Liver (tissue), 3 donors: ENCODE results near the gene TRAPPC3.

Source experiments
- EGR1 ChIP-seq, 2 donors: IDR thresholded peaks; 2 replicates each; pipeline ENCODE4 v1.6.1; 2016 to 2018; ENCODE audit warnings: antibody characterized with exemption in 2 of 2, low read depth in 2 of 2
- FOXA1 ChIP-seq: IDR thresholded peaks from 2 replicates; pipeline ENCODE4 v1.6.1; 2016; ENCODE audit warnings: antibody characterized with exemption
- GABPA ChIP-seq, 2 donors: IDR thresholded peaks in 1 of 2; conservative IDR thresholded peaks in 1 of 2; 2 replicates each; pipeline ENCODE4 v1.6.1; 2016; ENCODE audit warnings: antibody characterized with exemption in 2 of 2, mild to moderate bottlenecking in 1 of 2, moderate library complexity in 1 of 2
- HNF4G ChIP-seq: IDR thresholded peaks from 2 replicates; pipeline ENCODE4 v1.6.1; 2016; ENCODE audit warnings: antibody characterized with exemption
- JUND ChIP-seq, 2 donors: IDR thresholded peaks; 2 replicates each; pipeline ENCODE4 v1.6.1; 2016; ENCODE audit warnings: antibody characterized with exemption in 2 of 2
- NR2F2 ChIP-seq: IDR thresholded peaks from 2 replicates; pipeline ENCODE4 v1.6.1; 2016; ENCODE audit warnings: antibody characterized with exemption
- RAD21 ChIP-seq, 2 donors: IDR thresholded peaks; 2 replicates each; pipeline ENCODE4 v1.6.1; 2016; ENCODE audit warnings: antibody characterized with exemption in 2 of 2, mild to moderate bottlenecking in 2 of 2
- RXRA ChIP-seq, 2 donors: IDR thresholded peaks; 2 replicates each; pipeline ENCODE4 v1.6.1; 2017 to 2018; ENCODE audit warnings: antibody characterized with exemption in 2 of 2, mild to moderate bottlenecking in 1 of 2
- SP1 ChIP-seq: IDR thresholded peaks from 2 replicates; pipeline ENCODE4 v1.6.1; 2018; ENCODE audit warnings: antibody characterized with exemption, mild to moderate bottlenecking
- YY1 ChIP-seq: IDR thresholded peaks from 2 replicates; pipeline ENCODE4 v1.6.1; 2016; ENCODE audit warnings: antibody characterized with exemption, mild to moderate bottlenecking
- TF ChIP-seq, protein P1 (sequence below): fragments of 150-350 bp; IDR thresholded peaks from 2 replicates; pipeline ENCODE4 v1.5.1; 2017; ENCODE audit warnings: improper control_type of control experiment, low read depth, low read length; ENCODE audit not compliant: missing input control
- TF ChIP-seq, protein P2 (sequence below): IDR thresholded peaks from 2 replicates; pipeline ENCODE4 v1.6.1; 2016; ENCODE audit warnings: antibody characterized with exemption
- TF ChIP-seq, protein P3 (sequence below): IDR thresholded peaks from 2 replicates; pipeline ENCODE4 v1.6.1; 2016; ENCODE audit warnings: antibody characterized with exemption
- TF ChIP-seq, protein P4 (sequence below): IDR thresholded peaks from 2 replicates; pipeline ENCODE4 v1.6.1; 2016; ENCODE audit warnings: antibody characterized with exemption, mild to moderate bottlenecking
- donor health status: healthy.
- donor health status: healthy.

DNA sequence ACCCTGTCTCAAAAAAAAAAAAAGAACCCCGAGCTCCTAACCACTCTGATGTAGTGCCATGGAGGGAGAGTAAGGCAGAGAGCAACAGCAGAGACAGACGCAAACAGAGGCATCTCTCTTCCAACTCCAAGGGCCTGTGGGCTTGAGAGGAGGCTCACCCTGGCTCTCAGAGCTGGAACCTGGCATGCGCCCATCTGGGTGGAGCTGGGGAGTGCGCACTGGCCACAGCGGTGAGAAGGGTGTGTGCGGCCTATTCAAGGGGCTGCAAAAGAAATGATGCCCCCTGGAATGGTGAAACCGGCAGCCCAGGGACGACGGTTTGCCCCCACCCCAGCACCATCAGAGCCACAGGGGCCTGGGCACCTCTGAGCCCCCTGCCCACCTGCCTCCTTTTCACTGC, 41.9 kb downstream of the TRAPPC3 start:
- TF ChIP-seq, protein P1, sequence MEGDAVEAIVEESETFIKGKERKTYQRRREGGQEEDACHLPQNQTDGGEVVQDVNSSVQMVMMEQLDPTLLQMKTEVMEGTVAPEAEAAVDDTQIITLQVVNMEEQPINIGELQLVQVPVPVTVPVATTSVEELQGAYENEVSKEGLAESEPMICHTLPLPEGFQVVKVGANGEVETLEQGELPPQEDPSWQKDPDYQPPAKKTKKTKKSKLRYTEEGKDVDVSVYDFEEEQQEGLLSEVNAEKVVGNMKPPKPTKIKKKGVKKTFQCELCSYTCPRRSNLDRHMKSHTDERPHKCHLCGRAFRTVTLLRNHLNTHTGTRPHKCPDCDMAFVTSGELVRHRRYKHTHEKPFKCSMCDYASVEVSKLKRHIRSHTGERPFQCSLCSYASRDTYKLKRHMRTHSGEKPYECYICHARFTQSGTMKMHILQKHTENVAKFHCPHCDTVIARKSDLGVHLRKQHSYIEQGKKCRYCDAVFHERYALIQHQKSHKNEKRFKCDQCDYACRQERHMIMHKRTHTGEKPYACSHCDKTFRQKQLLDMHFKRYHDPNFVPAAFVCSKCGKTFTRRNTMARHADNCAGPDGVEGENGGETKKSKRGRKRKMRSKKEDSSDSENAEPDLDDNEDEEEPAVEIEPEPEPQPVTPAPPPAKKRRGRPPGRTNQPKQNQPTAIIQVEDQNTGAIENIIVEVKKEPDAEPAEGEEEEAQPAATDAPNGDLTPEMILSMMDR, result no peak
- TF ChIP-seq RAD21 (IDR thresholded peaks at IDR 0.05) (no peak), GABPA (IDR thresholded peaks at IDR 0.05 in 1 of 2, conservative IDR thresholded peaks at IDR 0.05 in 1 of 2) (no peak), YY1 (no peak), RXRA (IDR thresholded peaks at IDR 0.05) (no peak), SP1 (no peak), JUND (IDR thresholded peaks at IDR 0.05) (no peak), NR2F2 (no peak), EGR1 (IDR thresholded peaks at IDR 0.05; ENCODE audit: low read depth in 2 of 2) (no peak), FOXA1 (no peak), HNF4G (no peak)
- TF ChIP-seq, protein P2, sequence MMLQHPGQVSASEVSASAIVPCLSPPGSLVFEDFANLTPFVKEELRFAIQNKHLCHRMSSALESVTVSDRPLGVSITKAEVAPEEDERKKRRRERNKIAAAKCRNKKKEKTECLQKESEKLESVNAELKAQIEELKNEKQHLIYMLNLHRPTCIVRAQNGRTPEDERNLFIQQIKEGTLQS, result no peak
- TF ChIP-seq, protein P3, sequence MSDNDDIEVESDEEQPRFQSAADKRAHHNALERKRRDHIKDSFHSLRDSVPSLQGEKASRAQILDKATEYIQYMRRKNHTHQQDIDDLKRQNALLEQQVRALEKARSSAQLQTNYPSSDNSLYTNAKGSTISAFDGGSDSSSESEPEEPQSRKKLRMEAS, result no peak
- TF ChIP-seq, protein P4, sequence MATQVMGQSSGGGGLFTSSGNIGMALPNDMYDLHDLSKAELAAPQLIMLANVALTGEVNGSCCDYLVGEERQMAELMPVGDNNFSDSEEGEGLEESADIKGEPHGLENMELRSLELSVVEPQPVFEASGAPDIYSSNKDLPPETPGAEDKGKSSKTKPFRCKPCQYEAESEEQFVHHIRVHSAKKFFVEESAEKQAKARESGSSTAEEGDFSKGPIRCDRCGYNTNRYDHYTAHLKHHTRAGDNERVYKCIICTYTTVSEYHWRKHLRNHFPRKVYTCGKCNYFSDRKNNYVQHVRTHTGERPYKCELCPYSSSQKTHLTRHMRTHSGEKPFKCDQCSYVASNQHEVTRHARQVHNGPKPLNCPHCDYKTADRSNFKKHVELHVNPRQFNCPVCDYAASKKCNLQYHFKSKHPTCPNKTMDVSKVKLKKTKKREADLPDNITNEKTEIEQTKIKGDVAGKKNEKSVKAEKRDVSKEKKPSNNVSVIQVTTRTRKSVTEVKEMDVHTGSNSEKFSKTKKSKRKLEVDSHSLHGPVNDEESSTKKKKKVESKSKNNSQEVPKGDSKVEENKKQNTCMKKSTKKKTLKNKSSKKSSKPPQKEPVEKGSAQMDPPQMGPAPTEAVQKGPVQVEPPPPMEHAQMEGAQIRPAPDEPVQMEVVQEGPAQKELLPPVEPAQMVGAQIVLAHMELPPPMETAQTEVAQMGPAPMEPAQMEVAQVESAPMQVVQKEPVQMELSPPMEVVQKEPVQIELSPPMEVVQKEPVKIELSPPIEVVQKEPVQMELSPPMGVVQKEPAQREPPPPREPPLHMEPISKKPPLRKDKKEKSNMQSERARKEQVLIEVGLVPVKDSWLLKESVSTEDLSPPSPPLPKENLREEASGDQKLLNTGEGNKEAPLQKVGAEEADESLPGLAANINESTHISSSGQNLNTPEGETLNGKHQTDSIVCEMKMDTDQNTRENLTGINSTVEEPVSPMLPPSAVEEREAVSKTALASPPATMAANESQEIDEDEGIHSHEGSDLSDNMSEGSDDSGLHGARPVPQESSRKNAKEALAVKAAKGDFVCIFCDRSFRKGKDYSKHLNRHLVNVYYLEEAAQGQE, result no peak
